ENCODE data around the gene GBA2.

DNA sequence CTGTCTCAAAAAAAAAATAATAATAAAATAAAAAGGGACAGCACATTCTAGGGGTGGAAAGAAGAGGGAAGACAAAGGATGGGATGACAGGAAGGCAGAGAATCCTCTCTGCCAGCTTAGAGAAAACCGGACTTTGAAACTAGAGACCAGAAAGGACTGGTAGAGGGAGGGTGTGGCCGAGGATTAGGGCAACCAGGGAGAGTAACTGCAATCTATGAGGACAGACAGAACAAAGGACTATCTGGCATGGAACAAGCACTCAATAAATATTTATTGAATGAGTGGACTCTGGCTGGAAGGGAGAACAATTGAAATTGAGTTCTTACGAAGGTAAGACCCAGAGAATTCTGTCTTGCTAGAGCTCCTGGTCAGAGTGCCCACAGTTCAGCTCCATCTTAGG, 2.4 kb downstream of the GBA2 start:
- no peak for TF ChIP-seq POLR2A (IDR thresholded peaks at IDR 0.05; ENCODE audit: low read length)
- no peak for TF ChIP-seq GATA1 (IDR thresholded peaks at IDR 0.05; ENCODE audit: low read depth, low read length)

All from erythroblast (primary cell).